Upper lobe of right lung (tissue), 1 donor: ENCODE results near the gene TMEM178B. TPM values are rescaled to one million over a fixed set of nuclear protein-coding genes. Genes with fewer than 3 reads are reported as not detected.

ENCODE experiments used
- ATAC-seq: fragments of 200-7000 bp; cut with Tn5 transposase; one replicate; pipeline ENCODE4 v1.9.1; 2020; ENCODE audit warnings: mild to moderate bottlenecking, moderate library complexity
- DNase-seq: peaks from one replicate; pipeline ENCODE4 v3.0.0-alpha.2; 2020
- H3K27ac ChIP-seq: fragments of 200-600 bp; one replicate; pipeline ENCODE4 v1.8.0; 2022
- H3K27me3 ChIP-seq: fragments of 200-600 bp; one replicate; pipeline ENCODE4 v1.8.0; 2022; ENCODE audit warnings: mild to moderate bottlenecking
- H3K36me3 ChIP-seq: fragments of 200-600 bp; one replicate; pipeline ENCODE4 v1.8.0; 2022
- H3K4me1 ChIP-seq: fragments of 200-600 bp; one replicate; pipeline ENCODE4 v1.8.0; 2022
- H3K4me3 ChIP-seq: fragments of 200-600 bp; one replicate; pipeline ENCODE4 v1.8.0; 2022; ENCODE audit warnings: mild to moderate bottlenecking
- H3K9me3 ChIP-seq: fragments of 200-600 bp; one replicate; pipeline ENCODE4 v1.8.0; 2022
- intact Hi-C: fragments of 100-400 bp; cut with DNase I; formaldehyde crosslinking; loops from one replicate; pipeline ENCODE4 v1.11.0; 2022
- total RNA-seq: library from RNA; stranded (reverse); fragmentation: NEBNext Ultra II Directional; extraction: Animal tissue kit (Norgen Biotek cat#: 25700); gene quantifications from one replicate; pipeline ENCODE4 v1.2.1, GENCODE V29; 2021
- TF ChIP-seq, protein P1 (sequence below): fragments of 200-600 bp; IDR thresholded peaks from one replicate; pipeline ENCODE4 v1.8.0; 2022; ENCODE audit warnings: antibody characterized with exemption
- donor health status: DM: no; HTN: yes; CAD: no; lungs with severe emphysema.

TMEM178B gene
- total RNA-seq, 1 donor from 2014 or later = 1.4 TPM

DNA sequence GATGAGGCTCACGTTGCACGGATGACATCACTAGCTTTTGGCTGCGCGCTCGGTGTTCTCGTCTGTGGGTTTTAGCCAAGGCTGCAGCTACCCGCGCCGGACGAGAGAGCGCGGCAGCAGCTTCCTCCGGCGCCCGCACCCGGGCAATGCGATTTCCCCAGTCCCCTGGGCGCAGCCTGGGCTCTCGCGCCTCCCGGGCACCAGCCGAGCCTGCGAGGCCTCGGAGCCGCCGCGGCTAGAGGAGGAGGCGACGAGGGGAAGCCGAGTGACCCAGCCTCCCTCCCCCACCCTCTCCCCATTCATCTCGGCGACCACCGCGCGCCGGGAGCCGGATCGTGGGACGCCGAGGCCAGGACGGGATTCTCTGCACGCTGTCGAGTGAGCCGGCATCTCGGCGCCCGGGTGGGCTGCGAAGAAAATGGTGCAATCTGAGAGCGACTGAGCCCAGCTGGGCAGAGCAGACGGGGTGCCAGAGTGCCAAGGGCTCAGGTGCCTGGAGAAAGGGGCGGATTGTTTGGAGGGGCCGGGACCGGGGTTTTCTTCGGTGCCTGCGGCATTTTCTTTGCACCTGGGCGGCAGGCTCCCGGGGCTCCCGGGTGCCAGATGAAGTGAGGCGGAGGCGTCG is 1.2 kb upstream of the TMEM178B start:
- intact Hi-C loops = no loop called here
- Histone ChIP-seq H3K27ac (no peak overlapping the region), H3K9me3 (no peaks in the 10 kb centered on the region), H3K27me3 (peaks cover 58% of the 10 kb centered on the region), H3K36me3 (no peaks in the 10 kb centered on the region), H3K4me3 (peak overlapping the region; percentile 52), H3K4me1 (peaks cover 25% of the 10 kb centered on the region)
- DNase-seq (peak; percentile 65), ATAC-seq (peak; percentile 38)
- TF ChIP-seq, protein P1, sequence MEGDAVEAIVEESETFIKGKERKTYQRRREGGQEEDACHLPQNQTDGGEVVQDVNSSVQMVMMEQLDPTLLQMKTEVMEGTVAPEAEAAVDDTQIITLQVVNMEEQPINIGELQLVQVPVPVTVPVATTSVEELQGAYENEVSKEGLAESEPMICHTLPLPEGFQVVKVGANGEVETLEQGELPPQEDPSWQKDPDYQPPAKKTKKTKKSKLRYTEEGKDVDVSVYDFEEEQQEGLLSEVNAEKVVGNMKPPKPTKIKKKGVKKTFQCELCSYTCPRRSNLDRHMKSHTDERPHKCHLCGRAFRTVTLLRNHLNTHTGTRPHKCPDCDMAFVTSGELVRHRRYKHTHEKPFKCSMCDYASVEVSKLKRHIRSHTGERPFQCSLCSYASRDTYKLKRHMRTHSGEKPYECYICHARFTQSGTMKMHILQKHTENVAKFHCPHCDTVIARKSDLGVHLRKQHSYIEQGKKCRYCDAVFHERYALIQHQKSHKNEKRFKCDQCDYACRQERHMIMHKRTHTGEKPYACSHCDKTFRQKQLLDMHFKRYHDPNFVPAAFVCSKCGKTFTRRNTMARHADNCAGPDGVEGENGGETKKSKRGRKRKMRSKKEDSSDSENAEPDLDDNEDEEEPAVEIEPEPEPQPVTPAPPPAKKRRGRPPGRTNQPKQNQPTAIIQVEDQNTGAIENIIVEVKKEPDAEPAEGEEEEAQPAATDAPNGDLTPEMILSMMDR = no peak

DNA sequence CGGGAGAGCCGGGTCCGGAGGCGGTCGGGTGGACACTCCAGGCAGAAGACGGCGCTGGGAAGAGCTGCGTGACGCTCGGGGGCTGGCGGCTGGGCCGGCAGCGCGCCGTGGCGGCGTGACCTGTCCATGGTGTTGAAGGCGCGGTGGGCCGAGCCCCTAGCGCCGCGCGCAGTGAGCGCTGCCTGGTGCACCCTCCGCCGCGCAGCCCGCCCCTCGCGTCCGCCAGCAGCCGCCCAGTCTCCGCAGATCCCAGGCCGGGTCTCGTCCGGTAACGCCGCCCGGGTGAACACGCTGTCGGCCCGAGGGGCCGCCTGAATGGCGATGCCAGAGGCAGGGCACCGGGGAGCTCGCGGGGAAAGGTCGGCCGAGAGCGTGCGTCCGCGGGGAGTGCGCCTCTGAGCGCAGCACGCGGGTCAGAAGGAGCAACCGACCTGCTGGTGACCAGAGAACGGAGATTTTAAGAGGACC is 657 bp upstream of the TMEM178B start:
- TF ChIP-seq, protein P1 = no peak
- peak; percentile 77 for ATAC-seq
- peak; percentile 64 for DNase-seq
- intact Hi-C loops = no loop called here
- Histone ChIP-seq H3K9me3 (no peaks in the 10 kb centered on the region), H3K4me1 (peaks cover 25% of the 10 kb centered on the region), H3K4me3 (peak overlapping the region; percentile 52), H3K27me3 (peaks cover 58% of the 10 kb centered on the region), H3K27ac (no peak overlapping the region), H3K36me3 (no peaks in the 10 kb centered on the region)

DNA sequence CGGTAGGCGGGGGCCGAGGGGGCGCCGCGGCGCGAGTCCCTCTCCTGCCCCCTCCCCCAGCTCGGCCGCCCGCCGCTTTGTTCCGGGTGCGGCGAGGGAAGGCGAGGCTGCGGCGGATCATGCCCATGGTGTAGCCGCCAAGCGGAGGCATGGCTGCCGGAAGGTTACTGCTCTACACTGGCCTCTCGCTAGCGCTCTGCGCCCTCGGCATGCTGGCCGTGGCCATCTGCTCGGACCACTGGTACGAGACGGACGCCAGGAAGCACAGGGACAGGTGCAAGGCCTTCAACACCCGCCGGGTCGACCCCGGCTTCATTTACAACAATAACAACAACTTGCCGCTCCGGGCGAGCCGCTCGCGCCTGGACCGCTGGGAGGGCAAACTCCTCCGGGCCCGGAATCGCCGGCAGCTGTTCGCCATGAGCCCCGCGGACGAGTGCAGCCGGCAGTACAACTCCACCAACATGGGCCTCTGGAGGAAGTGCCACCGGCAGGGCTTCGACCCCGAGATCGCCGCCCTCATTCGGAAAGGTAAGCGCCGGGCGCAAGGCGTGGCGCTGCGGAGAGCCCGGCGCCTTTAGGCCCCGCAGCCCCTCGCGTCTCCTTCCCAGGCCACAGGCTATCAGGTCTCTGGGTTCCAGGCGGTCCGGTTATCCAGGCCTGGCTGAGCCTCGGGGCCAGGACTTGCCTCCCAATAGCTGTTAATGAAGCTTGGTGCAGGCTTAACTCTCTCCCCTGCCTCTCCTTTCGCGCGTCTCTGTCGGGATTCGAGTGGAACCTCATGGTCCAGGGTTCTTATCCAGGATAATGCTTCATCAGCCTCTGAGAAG is 513 bp downstream of the TMEM178B start:
- H3K4me1 ChIP-seq = peaks cover 25% of the 10 kb centered on the region
- H3K9me3 ChIP-seq = no peaks in the 10 kb centered on the region
- DNase-seq (peak; percentile 65), ATAC-seq (peak; percentile 31)
- H3K4me3 ChIP-seq = peak overlapping the region; percentile 52
- H3K27ac ChIP-seq = no peak overlapping the region
- H3K27me3 ChIP-seq = peaks cover 68% of the 10 kb centered on the region
- intact Hi-C loops = no loop called here
- H3K36me3 ChIP-seq = no peaks in the 10 kb centered on the region
- TF ChIP-seq, protein P1 = no peak

DNA sequence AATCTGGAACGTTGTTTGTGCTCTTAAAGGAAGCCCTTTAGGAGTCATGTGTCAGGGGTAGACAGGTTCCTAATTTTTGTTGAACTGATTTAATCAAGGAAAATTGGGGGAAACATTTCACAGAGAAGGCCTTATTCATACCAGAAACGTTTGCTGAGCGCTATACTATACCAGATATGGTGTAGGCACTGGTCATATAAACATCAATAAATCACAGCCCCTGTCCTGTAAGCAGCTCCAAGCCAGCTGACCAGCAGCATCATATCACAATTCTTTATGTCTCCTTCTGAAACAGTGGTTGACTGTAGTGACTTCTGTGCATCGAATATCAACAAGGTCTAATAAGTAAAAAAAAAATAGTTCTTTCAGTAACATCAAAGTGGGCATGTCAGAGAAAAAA is 1.1 kb downstream of the TMEM178B start:
- H3K9me3 ChIP-seq = no peaks in the 10 kb centered on the region
- H3K4me1 ChIP-seq = peaks cover 25% of the 10 kb centered on the region
- H3K27ac ChIP-seq = no peak overlapping the region
- intact Hi-C loops = no loop called here
- TF ChIP-seq, protein P1 = no peak
- H3K36me3 ChIP-seq = no peaks in the 10 kb centered on the region
- peaks cover 68% of the 10 kb centered on the region for H3K27me3 ChIP-seq
- ATAC-seq (no peak), DNase-seq (no peak)
- H3K4me3 ChIP-seq = peak overlapping the region; percentile 52

DNA sequence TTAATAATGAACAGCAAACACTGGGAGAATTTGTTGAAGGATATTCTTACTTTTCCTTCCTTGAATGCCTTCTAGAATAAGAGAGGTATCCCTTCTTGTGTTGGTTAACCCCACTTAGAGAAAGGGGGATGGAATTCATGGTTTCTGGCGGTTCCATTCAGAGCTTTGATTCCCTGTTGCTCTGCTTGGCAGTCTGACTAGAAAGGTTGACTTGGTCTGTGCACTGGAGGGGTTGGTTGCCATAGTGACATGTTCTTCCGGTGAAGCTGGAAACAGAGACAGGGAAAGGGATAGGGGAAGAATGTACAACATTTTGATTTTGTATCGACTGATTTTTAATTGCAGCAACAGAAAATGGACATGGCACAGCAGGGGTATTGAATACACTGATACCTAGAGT is 2.5 kb downstream of the TMEM178B start:
- H3K27me3 ChIP-seq = peaks cover 59% of the 10 kb centered on the region
- DNase-seq (no peak), ATAC-seq (no peak)
- no peak overlapping the region for H3K27ac ChIP-seq
- TF ChIP-seq, protein P1 = no peak
- H3K36me3 ChIP-seq = no peaks in the 10 kb centered on the region
- no peak overlapping the region for H3K4me3 ChIP-seq
- intact Hi-C loops = no loop called here
- H3K9me3 ChIP-seq = no peaks in the 10 kb centered on the region
- H3K4me1 ChIP-seq = peaks cover 23% of the 10 kb centered on the region
